Measurements from ENCODE around the gene MTREX.
A peak's percentile ranks its signal among the peaks of the same experiment; 100 is the strongest.

The MTREX gene

DNA sequence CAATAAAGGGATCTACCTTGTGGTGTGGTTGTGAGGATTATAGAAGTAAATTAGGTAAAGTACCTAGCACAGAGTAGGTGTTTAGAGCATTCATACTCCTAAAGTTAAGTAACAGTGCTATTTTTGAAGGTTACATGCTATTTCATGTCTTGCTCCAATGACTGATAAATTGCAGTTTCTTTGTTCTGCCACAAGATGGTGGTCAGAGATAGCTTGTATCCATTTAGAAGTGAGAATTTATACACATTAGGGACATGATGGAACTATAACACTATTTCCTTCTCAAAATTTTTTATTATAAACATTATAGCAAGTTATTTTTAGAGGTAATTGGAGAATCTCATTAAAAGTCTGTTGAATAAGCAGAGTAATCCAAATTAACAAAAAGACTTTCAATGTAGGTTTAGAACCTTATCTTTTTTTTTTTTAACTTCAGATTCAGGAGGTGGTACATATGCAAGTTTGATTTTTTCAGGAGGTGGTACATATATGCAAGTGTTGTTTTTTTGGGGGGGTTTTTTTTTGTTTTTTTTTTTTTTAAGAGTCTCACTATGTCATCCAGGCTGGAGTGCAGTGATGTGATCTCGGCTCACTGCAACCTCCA, 17.1 kb downstream of the MTREX start:
- DNase-seq (ENCODE audit: low read depth), result no peak

DNA sequence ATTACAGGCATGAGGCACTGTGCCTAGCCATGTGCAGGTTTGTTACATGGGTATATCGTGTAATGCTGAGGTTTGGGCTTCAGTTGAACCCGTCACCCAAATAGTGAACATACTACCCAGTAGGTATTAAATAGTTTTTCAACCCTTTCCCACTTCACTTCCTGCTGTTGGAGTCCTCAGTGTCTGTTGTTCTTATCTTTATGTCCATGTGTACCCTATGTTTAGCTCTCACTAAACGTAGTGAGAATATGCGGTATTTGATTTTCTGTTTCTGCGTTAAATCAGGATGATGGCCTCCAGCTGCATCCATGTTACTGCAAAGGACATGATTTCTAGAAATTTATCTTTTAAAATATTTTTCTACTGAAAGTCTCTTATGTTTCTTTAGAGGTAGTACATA, 17.8 kb downstream of the MTREX start:
- no peak for DNase-seq (ENCODE audit: low read depth)

DNA sequence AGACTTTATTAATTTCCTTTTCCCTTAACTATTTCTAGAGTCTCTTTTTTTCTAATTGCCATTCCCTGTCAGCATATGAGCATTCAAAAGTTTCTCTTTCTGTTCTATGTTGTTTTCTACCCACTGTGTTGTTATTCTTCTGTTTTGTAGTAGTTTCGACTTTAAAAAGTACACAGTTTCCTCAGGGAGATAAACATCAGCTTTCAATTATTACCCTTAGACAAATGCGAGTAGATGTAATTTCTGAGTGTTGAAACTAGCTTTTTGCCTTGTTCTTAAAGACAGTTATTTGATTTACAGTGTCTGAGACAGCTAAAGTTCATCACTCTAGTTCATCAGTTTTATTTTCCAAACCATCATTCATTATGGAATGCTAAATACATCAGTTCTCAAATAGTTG, 19.5 kb downstream of the MTREX start:
- DNase-seq (ENCODE audit: low read depth), result no peak

DNA sequence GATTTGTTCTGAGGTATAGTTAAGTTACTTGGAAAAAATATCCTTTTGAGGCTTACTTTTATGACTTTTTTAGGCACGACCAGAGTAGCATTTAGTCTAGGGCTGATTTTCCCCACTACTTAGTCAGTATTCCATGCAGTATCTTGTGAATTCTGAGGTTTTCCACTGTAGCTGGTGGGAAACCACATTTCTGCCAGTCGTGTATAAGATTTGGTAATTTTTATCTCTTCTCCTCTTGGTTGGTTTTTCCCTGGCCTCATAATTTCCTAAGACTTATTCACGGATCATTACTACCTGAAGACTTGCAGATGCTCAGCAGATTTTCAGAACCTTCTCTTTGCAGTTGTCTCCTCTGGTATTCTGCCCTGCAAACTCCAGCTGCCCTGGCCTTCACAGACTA, 23.5 kb downstream of the MTREX start:
- no peak for DNase-seq (ENCODE audit: low read depth)

DNA sequence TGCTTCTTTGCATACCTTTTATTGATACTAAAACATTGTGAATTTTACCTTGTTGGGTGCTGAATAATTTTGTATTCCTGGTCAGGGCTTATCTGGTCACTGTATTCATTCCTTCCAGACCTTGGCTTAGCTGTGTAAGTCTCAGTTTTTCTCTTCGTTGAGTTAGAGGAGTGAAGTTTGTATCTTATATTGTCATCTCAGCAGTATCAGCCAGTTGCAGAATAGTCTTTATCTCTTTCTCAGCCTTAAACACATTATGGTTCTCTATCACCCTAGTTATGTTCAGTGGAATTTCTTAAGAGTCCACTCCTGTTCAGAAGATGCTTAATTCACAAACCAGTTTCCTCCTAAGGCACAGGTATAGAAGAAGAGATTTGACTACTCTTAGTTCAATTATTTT, 25.2 kb downstream of the MTREX start:
- DNase-seq (ENCODE audit: low read depth), result no peak

DNA sequence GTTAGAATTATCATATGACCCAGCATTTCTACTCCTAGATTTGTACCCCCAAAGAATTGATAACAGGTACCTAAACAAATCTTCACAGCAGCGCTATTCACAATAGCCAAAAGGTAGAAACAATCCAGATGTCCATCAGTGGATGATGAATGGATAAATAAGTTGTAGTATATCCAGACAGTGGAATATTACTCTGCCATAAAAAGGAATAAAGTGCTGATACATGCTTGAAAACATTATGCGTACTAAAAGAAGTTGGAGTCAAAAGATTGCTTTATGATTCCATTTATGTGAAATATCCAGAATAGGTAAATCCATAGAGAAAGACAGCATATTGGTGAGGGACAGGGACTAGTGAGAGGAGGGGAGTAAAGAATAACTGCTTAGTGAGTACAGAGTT, 26.0 kb downstream of the MTREX start:
- DNase-seq (ENCODE audit: low read depth), result no peak

DNA sequence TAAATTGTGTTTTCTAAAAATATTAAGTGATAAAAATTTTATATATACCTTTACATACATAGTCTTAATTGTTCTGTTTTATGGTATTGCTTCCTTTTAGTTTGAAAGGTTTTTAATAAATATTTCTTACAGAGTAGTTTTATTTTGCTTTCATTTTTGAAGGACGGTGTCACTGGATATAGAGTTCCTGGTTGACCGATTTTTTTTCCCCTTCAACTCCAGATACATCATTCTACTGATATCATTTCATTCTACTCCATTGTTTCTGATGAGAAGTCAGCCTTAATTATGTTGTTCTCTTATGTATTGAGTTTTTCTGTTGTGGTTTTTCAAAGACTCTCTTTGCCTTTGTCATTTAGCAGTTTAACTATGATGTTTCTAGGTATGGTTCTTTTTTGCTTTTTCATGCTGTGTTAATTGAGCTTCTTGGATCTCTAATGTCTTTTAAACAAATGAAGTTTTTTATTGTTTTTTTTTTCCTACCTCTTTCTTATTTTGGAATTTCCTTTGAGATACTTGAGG, 30.4 kb downstream of the MTREX start:
- DNase-seq (ENCODE audit: low read depth), result no peak

DNA sequence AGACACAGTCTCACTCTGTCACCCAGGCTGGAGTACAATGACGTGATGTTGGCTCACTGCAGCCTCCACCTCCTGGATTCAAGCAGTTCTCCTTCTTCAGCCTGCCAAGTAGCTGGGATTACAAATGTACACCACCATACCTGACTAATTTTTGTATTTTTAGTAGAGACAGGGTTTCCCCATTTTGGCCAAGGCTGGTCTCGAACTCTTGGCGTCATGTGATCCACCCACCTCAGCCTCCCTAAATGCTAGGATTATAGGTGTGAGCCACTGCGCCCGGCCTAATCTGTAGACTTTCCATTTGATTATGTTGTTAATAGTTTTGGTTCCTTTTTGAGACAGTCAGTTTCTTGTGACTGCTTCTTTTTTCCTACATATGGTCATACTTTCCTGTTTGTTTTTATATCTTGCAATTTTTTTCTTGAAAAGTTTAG, 31.0 kb downstream of the MTREX start:
- peak; percentile 29 for DNase-seq (ENCODE audit: low read depth)

DNA sequence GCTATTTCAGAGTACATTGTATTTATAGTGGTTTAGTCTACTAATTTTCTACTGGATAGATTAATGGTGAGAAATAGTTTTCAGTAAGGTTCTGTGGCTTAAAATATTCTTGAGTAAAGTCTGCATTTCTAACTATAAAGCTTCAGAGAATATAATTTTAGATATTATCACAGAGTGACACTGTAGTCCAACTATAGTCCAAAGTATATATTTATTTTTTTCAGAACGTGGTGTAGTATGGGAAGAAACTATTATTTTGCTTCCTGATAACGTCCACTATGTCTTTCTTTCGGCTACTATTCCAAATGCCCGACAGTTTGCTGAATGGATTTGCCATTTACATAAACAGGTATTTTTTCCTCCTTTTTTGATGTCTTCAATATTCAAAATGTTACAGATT, 35.3 kb downstream of the MTREX start:
- no peak for DNase-seq (ENCODE audit: low read depth)

DNA sequence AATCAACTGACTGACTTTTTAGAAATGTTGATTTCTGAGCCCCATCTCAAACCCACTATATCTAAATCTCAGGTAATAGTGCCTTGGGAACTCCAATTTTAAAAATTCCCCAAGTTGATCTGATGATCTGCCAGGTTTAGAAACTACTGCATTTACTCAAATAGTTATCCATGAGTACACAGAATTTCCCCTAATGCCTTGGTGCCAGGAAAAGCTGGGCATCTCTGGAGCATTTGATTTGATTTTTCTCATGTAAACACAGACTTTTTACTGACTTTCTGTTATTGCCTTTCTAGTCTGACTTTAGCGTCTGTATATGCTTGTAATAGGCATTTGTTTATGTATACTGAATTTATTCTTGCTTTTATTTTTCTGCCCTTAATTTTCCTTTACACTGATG, 35.8 kb downstream of the MTREX start:
- DNase-seq (ENCODE audit: low read depth), result no peak

DNA sequence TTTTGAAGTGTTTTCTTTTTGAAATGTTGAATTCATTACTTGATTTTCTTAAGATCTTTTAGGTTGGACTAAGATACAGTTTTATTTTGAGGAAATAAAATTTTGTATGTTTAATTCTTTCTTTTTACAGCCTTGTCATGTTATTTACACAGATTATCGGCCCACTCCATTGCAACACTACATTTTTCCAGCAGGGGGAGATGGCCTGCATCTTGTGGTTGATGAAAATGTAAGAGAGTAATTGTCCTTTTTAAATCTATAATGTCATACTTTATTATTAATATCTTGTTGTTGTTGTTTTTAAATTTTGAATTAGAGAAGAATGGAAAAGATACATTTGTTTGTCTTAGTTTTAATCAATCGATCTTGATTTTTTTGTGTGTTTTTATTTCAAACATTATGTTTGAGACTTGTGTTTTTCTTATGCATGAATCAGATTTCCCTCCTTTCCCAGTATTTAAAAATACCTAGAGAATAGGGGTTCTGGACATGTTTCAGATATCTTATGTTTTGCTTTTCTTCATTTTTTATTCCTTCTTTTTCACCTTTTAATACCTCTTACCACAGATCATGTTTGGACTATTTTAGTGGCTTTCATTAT, 36.7 kb downstream of the MTREX start:
- DNase-seq (ENCODE audit: low read depth), result peak; percentile 33

DNA sequence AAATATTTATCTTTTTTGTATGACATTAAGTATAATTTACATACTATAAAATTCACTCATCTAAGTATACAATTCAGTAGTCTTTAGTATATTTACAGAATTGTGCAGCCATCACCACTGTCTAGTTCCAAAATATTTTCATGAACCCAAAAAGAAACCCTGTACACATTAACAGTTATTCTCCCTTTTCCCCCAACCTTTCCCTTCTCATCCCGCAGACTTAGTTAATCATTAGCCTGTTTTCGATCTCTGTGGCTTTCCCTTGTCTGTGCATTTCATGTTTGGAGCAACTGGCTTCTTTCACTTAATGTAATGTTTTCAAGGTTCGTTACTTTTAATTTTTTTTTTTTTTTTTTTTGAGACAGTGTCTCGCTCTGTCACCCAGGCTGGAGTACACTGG, 37.5 kb downstream of the MTREX start:
- DNase-seq (ENCODE audit: low read depth), result no peak

DNA sequence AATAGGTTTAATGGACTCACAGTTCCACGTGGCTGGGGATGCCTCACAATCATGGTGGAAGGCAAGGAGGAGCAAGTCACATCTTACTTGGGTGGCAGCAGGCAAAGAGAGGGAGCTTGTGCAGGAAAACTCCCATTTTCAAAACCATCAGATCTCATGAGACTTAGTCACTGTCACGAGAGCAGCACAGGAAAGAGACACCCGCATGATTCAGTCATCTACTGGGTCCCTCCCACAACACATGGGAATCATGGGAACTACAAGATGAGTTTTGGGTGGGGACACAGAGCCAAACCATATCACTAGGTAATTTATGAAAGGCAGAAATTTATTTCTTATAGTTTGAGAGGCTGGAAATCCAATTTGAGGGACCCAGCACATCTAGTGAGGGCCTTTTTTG, 40.0 kb downstream of the MTREX start:
- DNase-seq (ENCODE audit: low read depth), result no peak

DNA sequence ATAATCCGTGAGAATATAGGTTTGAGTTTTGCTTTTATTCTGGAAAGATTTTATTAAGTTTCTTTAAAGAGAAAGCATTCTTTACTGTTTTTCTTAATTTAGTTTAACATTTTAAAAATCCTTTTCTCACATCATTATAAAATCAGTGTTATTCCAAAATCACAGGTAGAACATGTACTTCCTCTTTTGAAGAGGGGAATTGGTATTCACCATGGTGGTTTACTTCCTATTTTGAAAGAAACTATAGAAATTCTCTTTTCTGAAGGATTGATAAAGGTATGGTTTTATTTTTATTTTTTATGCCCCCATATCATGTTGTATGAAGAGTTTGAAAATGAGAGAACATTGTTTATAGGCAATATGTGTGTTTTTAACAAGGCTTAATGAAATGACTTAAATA, 43.0 kb downstream of the MTREX start:
- no peak for DNase-seq (ENCODE audit: low read depth)

DNA sequence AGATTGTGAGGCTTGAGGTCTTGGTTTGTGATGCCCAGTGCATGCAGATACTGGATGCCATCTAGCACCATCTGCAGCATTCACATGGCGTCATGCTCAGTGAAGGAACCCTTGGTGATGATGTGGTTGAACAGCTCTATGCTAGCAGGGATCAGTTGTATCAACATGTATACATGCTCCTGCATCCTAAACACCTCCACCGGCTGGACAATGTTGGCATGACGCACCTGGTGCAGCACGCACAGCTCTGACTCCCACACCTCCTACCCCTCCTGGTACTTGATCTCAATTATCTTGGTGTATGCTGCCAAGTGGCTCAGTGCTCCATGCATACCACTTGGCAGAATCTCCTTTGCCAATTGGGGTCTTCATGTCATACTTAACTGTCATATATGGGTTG, 49.1 kb downstream of the MTREX start:
- no peak for DNase-seq (ENCODE audit: low read depth)

DNA sequence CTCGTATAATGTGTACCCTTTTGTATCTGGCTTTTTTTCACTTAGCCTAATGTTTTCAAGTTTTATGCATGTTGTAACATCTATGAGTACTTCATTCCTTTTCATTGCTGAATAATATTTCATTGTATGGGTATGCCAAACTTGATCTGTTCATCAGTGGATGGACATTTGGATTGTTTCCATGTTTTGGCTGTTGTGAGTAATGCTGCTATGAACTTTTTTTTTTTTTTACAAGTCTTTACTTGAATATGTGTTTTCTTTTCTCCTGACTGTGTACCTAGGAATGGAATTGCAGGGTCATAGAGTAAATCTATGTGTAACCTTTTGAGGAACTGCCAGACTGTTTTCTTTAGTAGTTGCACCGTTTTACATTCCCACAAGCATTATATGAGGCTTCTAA, 52.4 kb downstream of the MTREX start:
- DNase-seq (ENCODE audit: low read depth), result no peak

DNA sequence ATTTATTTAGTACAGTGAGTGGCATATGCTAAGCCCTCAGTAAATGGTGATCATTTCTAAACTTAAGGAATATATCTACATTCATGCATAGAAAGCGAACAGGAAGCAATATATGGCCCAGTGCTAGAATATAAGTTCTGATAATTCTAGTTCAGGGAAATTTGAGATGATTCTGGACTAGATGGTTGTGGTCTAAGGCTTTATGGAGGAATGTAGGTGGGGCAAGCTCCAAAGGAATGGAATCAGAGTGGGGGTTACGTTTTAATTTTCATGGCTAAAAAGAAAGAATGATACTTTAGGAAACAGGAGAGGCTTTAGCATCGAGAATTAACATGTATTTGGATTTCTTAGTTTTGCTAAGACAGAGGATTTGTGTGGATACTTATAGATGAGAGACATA, 56.1 kb downstream of the MTREX start:
- DNase-seq (ENCODE audit: low read depth), result no peak

DNA sequence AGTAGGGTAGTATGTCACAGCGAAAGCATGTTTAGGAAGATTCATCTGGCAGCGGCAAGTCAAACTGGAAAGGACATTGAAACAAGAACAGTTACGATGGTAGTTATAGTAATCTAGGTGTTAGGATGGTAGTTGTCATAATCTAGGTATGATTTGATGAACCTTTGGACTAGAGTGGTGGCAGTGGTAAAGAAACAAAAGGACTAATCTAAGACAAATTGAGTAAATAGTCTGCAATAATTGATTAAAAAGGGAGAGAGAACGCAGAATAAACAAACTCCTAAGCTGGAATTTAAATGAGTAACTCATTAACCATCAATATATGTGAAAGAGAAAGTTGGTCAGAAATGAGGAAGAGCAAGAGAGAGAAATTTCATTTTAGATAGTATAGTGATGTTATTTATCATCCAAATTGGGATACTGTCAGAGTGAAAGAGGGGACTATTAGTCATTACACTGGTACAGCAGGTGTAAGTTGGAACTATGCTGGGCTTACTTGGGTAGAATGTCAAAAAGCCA, 56.8 kb downstream of the MTREX start:
- no peak for DNase-seq (ENCODE audit: low read depth)

DNA sequence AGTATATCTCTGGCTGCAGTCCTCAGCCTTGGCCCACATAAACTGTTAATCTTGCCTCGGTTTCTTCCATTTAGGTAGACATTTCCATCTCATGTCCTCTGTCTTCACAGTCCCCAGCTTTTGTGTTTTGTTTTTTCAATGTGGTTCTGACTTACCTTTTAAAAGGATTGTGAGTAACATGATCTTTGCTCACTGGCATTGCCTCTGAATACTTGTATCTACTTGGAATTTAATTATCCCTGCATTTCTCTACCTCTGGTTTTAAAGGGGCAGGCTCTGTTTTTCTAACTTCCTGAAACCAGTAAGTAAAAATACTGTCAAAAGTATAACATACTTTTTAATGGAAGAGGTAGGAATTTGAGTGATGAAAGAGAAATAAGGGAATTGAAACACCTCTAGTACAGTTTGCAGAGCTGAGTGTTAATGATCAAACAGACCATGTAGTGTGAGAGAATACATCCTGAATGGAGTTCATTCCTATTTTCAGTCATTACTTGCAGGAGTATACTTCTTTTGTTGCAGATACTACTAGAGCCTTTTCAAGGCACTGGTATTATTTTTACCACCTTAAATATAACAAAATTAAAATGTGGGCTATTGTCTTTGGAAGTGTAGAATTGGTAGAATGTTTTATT, 62.6 kb downstream of the MTREX start:
- no peak for DNase-seq (ENCODE audit: low read depth)

DNA sequence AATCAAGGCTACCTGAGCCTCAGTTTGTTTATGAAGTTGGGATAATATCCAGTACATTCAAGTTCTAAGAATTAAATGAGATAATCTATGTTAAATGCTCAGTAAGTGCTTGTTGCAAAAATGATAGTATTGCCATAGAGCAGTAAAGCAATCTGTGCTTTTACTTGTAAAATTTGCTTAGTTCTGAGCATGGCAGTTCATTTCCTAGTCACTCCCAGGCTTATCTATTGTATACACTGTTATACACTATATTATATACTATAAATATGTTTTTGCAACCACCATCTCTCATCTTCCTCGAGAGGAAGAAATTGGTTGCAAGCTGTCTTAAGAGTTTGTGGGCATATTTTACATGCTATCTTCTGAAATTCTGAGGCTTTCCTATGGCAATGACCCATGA, 63.4 kb downstream of the MTREX start:
- no peak for DNase-seq (ENCODE audit: low read depth)

DNA sequence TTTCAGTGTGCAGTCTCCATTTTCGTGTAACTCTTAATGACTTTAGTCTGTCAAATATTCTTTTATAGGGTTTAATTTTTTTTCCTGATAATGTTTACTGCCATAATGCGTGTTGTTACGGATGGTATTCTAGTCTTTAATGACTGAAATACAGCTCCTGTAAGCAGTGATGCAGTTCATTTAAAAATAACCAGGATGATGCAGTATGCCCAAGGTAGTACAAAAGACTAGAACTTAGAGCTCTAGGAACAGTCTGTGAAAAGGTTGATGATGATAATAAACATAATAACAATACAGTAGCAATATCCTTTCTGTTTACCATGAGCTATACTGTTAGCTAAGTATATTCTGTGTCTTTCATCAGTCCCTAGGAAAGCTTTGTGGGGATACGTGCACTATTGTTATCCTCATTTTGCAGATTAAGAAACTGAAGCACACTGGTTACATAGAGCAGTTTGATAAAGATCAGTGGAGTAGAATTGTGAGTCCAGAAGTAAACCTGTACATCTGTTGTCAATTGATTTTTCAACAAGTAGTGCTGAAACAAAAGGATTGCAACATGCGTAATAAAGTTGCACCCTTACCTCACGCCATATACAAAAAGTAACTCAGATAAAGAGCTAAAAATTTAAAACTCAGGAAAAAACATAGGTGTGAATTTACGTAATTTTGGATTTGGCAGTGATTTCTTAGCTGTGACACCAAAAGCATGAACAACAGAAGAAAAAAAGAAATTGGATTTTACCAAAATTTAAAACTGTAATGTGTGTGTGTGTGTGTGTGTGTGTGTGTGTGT, 64.5 kb downstream of the MTREX start:
- DNase-seq (ENCODE audit: low read depth), result no peak

DNA sequence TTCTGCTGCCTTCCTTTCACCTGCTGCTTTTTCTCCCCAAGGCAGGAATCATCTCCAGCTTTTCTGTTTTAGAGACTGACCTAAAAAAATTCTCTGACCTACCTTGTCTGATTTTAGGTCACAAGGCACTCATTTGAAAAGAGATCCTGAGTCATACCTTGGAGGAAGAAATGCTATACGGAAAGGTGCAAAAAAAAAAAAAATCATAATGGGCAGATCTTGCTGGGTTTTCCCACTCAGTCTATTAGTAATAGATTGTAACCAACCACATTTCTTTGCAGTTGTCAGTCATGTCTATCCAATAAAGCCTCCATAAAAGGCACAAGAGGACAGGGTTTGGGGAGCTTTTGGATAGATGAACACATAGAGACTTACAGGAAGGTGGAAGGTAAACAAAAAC, 70.0 kb downstream of the MTREX start:
- no peak for DNase-seq (ENCODE audit: low read depth)

DNA sequence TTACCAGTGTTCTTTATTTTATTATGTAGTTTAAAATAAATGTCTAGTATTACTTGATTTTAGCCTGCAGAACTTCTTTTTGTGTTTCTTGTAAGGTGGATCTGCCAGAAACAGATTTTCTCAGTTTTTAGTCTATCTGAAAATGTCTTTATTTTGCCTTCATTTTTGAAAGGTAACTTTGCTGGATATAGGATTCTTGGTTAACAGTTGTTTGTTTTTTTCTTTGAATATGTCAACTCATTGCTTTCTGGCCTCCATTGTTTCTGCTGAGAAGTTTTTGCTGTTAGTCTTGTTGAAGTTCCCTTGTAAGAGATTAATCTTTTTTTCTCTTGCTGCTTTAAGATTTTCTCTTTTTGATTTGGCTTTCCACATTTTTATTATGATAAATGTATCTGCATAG, 75.5 kb downstream of the MTREX start:
- DNase-seq (ENCODE audit: low read depth), result no peak
